Activated CD8-positive, alpha-beta T cell treated with anti-CD3 and anti-CD28 coated beads, Interleukin-2, amount 10 ng/mL, durations not matched to agents 7 days and 5 days (primary cell): ENCODE data around the gene CDH13. TPM values are rescaled to one million over a fixed set of nuclear protein-coding genes. Genes with fewer than 3 reads are reported as not detected.

ENCODE experiments used
- ATAC-seq: fragments of 150-1000 bp; cut with Tn5 transposase; one replicate; pipeline ENCODE4 v1.10.0; 2021; ENCODE audit warnings: moderate library complexity
- CTCF ChIA-PET: fragments of 350-600 bp; sonication (Branson Sonifier 250); formaldehyde crosslinking; loops from one replicate; lab custom pipeline; 2021; ENCODE audit warnings: antibody characterized with exemption; lab: Charles Lee
- POLR2A ChIA-PET: fragments of 350-600 bp; sonication (Branson Sonifier 250); formaldehyde crosslinking; loops from one replicate; lab custom pipeline; 2021; ENCODE audit warnings: antibody characterized with exemption; lab: Charles Lee
- DNase-seq: peaks from one replicate; pipeline ENCODE4 v3.0.0-alpha.2; 2020
- H3K27ac Mint-ChIP-seq: one replicate; pipeline ENCODE4 v1.8.0; 2021; ENCODE audit warnings: mild to moderate bottlenecking, mixed read lengths
- H3K27me3 Mint-ChIP-seq: one replicate; pipeline ENCODE4 v1.8.0; 2021; ENCODE audit warnings: low read depth, mixed read lengths
- H3K36me3 Mint-ChIP-seq: one replicate; pipeline ENCODE4 v1.8.0; 2021; ENCODE audit warnings: low read depth, mixed read lengths
- H3K4me1 Mint-ChIP-seq: one replicate; pipeline ENCODE4 v1.8.0; 2021; ENCODE audit warnings: low read depth, mixed read lengths
- H3K4me3 Mint-ChIP-seq: one replicate; pipeline ENCODE4 v1.8.0; 2021; ENCODE audit warnings: mild to moderate bottlenecking, mixed read lengths
- H3K9me3 Mint-ChIP-seq: one replicate; pipeline ENCODE4 v1.8.0; 2022; ENCODE audit warnings: mixed read lengths; ENCODE audit not compliant: insufficient read depth
- total RNA-seq, 2 experiments: library from RNA; stranded (reverse); gene quantifications; one replicate each; pipeline ENCODE4 v1.2.3, GENCODE V29; 2021

Gene CDH13
- total RNA-seq, 2 experiments from 2014 or later = not detected

DNA sequence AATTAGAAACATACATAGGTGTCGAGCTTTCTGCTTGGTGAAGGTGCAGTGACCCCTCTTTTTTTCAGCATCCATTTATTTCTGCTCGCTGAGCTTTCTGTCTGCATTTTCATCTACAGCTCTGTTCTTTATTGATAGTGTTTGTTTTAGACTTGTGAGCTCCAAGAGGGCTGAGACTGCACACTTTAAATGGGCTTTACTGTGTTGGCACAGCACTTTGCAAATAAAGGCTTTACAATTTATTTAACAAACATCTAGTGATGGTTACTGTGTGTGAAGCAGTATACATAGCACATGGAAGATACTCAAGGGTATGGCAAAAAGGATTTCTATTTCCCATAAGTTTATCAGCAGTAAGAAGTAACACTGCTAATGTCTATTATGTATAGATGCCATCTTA lies 617.3 kb downstream of the CDH13 start:
- Mint-ChIP-seq H3K4me3 (no peak overlapping the region), H3K4me1 (no peaks in the 10 kb centered on the region), H3K9me3 (no peaks in the 10 kb centered on the region), H3K27me3 (no peaks in the 10 kb centered on the region), H3K27ac (no peak overlapping the region), H3K36me3 (no peaks in the 10 kb centered on the region)
- POLR2A ChIA-PET = no interaction called here
- CTCF ChIA-PET = no interaction called here
- DNase-seq (no peak), ATAC-seq (no peak)

DNA sequence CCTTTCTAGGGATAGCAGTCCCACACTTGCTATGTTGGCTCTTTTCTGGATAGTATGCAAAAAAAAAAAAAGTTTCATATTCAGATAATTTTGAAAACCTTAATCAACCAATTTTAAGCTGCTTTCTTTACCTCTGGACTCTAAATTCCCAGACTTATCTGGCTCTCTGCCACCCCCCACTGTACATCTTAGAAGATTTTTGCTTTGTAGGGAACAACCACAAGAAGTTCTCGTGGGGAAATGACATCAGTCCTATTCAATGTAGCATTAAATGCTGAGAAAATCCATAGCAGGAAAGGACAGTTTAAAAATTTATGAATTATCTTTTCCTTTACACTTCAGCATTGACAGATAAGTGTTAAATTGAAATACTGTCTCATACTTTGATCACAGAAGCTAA lies 618.3 kb downstream of the CDH13 start:
- no peaks in the 10 kb centered on the region for H3K36me3 Mint-ChIP-seq
- ATAC-seq (no peak), DNase-seq (no peak)
- H3K27me3 Mint-ChIP-seq = no peaks in the 10 kb centered on the region
- no peaks in the 10 kb centered on the region for H3K9me3 Mint-ChIP-seq
- CTCF ChIA-PET = no interaction called here
- no peak overlapping the region for H3K27ac Mint-ChIP-seq
- POLR2A ChIA-PET = no interaction called here
- no peak overlapping the region for H3K4me3 Mint-ChIP-seq
- no peaks in the 10 kb centered on the region for H3K4me1 Mint-ChIP-seq

DNA sequence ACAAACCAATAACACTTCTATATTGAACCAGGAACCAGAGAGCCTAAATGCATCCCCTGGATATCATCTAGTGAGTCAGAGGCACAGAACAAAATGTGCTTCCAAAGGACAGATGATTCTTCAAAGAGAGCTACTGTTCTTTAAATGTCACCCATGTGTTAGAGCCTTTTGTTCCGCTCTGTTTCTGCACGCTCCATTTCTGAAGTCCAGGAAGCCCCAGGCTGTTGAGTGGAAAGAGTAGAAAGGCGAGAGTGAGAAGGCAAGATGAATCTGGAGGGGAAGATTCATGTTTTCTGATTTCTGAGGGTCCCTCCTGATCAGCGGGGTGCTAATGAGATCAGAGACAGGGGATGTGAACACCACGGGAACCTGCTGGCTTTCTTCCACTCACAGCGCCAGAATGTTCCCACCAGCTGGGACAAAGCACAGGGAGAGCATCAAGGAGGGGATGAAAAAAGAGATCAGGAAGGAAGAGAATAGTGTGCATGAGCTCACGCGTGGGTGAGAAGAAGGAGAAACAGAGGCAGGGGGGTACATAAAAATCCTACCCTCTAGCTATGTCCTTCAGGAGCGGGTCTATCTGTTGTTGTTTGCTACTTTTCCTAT lies 621.1 kb downstream of the CDH13 start:
- ATAC-seq = no peak
- no peaks in the 10 kb centered on the region for H3K9me3 Mint-ChIP-seq
- H3K27me3 Mint-ChIP-seq = no peaks in the 10 kb centered on the region
- H3K4me1 Mint-ChIP-seq = no peaks in the 10 kb centered on the region
- CTCF ChIA-PET = no interaction called here
- DNase-seq = no peak
- H3K27ac Mint-ChIP-seq = no peak overlapping the region
- H3K4me3 Mint-ChIP-seq = no peak overlapping the region
- POLR2A ChIA-PET = no interaction called here
- no peaks in the 10 kb centered on the region for H3K36me3 Mint-ChIP-seq

- no peak for ATAC-seq
- Mint-ChIP-seq H3K36me3 (no peaks in the 10 kb centered on the region), H3K9me3 (no peaks in the 10 kb centered on the region), H3K4me1 (no peaks in the 10 kb centered on the region), H3K27me3 (no peaks in the 10 kb centered on the region), H3K4me3 (no peak overlapping the region), H3K27ac (no peak overlapping the region)
- ChIA-PET POLR2A (no interaction called here), CTCF (no interaction called here)
- DNase-seq = no peak
Measured at GRCh38 chr16:83248735-83249463, 622.1 kb downstream of the CDH13 start.

DNA sequence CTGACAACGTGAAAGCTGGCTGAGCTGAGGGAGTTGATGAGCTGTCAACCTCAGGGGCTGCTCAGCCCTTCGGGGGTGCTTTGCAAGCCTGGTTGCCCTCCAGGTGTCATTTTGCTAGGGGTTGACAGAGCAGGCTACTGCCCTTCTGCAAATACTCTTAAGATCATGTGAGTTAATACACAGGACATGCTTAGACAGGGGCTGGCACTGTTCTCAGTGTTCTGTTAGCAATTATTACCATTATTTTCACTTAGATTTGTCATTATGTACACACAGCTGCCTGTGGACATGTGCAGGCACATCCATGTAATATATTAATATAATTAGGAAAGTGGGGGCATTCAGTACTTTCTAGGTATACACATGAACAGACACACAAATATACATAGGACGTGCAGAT lies 626.8 kb downstream of the CDH13 start:
- Mint-ChIP-seq H3K27ac (no peak overlapping the region), H3K27me3 (no peaks in the 10 kb centered on the region), H3K4me3 (no peak overlapping the region), H3K4me1 (no peaks in the 10 kb centered on the region), H3K36me3 (no peaks in the 10 kb centered on the region), H3K9me3 (no peaks in the 10 kb centered on the region)
- DNase-seq = no peak
- POLR2A ChIA-PET = no interaction called here
- ATAC-seq = no peak
- CTCF ChIA-PET = no interaction called here

DNA sequence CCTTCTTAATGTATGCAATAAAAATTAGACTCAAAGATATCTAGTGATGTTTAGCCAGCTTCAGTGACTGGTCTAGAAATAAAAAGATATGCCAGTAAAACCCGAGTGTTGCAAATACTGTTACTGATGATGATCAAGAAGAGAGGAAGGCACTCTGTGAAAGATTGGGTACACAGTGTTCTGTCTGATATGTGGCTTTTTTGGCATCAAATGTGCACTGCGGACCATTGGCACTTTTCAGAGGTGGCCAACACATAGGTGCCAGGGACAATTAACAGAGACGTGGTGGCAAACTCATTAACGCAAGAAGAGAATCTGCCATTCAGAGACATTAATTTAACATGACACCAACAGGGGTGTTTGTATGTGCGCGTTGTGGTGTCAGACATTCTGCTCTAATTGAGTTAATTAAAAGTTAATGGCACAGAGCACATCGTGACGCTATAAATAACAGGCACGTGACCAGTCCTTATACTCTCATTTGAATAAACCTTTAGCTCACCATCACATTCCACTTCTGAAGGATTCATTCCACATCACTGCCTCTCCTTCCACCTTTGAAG lies 631.7 kb downstream of the CDH13 start:
- Mint-ChIP-seq H3K4me1 (no peaks in the 10 kb centered on the region), H3K4me3 (no peak overlapping the region), H3K27me3 (no peaks in the 10 kb centered on the region), H3K9me3 (no peaks in the 10 kb centered on the region), H3K36me3 (no peaks in the 10 kb centered on the region), H3K27ac (no peak overlapping the region)
- ATAC-seq = no peak
- DNase-seq = no peak
- CTCF ChIA-PET = no interaction called here
- POLR2A ChIA-PET = no interaction called here

- no peak overlapping the region for H3K4me3 Mint-ChIP-seq
- no peak for DNase-seq
- no peaks in the 10 kb centered on the region for H3K4me1 Mint-ChIP-seq
- ATAC-seq = no peak
- no peaks in the 10 kb centered on the region for H3K27me3 Mint-ChIP-seq
- no peaks in the 10 kb centered on the region for H3K9me3 Mint-ChIP-seq
- H3K36me3 Mint-ChIP-seq = no peaks in the 10 kb centered on the region
- H3K27ac Mint-ChIP-seq = no peak overlapping the region
- CTCF ChIA-PET = no interaction called here
- POLR2A ChIA-PET = no interaction called here
Measured at GRCh38 chr16:83266848-83267553, 640.2 kb downstream of the CDH13 start.

DNA sequence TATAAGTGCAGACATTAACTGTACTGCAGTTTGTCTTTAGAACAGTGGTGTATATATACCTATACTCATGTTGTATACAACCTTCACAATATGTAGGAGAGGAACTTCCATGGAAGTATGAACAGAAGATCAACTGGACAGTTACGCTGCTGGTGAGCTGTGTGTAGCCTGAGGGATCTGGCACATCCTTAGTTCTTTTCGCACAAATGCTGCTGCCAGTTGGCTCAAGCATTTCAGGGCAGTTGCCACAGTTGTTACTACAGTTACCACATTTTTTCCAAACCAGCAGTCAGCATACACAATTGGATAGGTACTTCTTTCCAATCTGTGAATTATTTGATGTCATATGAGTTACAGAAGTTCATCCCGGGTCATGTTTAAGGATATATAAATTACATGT lies 641.4 kb downstream of the CDH13 start:
- no peaks in the 10 kb centered on the region for H3K4me1 Mint-ChIP-seq
- CTCF ChIA-PET = no interaction called here
- no peak overlapping the region for H3K27ac Mint-ChIP-seq
- DNase-seq (no peak), ATAC-seq (no peak)
- H3K9me3 Mint-ChIP-seq = no peaks in the 10 kb centered on the region
- no peaks in the 10 kb centered on the region for H3K27me3 Mint-ChIP-seq
- POLR2A ChIA-PET = no interaction called here
- no peaks in the 10 kb centered on the region for H3K36me3 Mint-ChIP-seq
- H3K4me3 Mint-ChIP-seq = no peak overlapping the region

GRCh38 chr16:83269048-83269447 lies 642.3 kb downstream of the CDH13 start:
- Mint-ChIP-seq H3K4me1 (no peaks in the 10 kb centered on the region), H3K9me3 (no peaks in the 10 kb centered on the region), H3K4me3 (no peak overlapping the region), H3K27me3 (no peaks in the 10 kb centered on the region), H3K27ac (no peak overlapping the region), H3K36me3 (no peaks in the 10 kb centered on the region)
- POLR2A ChIA-PET = no interaction called here
- CTCF ChIA-PET = no interaction called here
- no peak for DNase-seq
- no peak for ATAC-seq

GRCh38 chr16:83269541-83269940 lies 642.8 kb downstream of the CDH13 start:
- no peak for ATAC-seq
- H3K36me3 Mint-ChIP-seq = no peaks in the 10 kb centered on the region
- ChIA-PET CTCF (no interaction called here), POLR2A (no interaction called here)
- no peaks in the 10 kb centered on the region for H3K9me3 Mint-ChIP-seq
- H3K27ac Mint-ChIP-seq = no peak overlapping the region
- no peaks in the 10 kb centered on the region for H3K4me1 Mint-ChIP-seq
- no peak for DNase-seq
- H3K4me3 Mint-ChIP-seq = no peak overlapping the region
- H3K27me3 Mint-ChIP-seq = no peaks in the 10 kb centered on the region

DNA sequence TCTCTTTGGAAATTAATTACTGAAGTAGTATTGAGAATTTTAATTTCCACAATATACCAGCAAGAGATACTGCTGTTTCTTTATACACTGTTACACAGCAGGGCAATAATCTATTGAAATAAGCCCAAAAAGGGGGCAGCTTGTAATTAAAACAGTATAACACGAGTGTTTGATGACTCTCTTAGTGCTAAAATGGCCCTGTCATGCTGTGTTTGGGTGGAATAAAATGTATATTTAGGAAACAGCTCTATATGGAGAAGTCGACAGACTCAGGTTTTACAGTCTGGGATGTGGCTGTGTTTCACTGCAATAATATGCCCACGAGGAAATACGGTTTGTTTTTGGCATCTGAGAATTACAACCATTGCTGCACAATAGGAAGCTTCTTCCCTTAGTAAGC lies 643.3 kb downstream of the CDH13 start:
- no peak for DNase-seq
- ChIA-PET POLR2A (no interaction called here), CTCF (no interaction called here)
- Mint-ChIP-seq H3K36me3 (no peaks in the 10 kb centered on the region), H3K27me3 (no peaks in the 10 kb centered on the region), H3K4me3 (no peak overlapping the region), H3K27ac (no peak overlapping the region), H3K9me3 (no peaks in the 10 kb centered on the region), H3K4me1 (no peaks in the 10 kb centered on the region)
- ATAC-seq = no peak

DNA sequence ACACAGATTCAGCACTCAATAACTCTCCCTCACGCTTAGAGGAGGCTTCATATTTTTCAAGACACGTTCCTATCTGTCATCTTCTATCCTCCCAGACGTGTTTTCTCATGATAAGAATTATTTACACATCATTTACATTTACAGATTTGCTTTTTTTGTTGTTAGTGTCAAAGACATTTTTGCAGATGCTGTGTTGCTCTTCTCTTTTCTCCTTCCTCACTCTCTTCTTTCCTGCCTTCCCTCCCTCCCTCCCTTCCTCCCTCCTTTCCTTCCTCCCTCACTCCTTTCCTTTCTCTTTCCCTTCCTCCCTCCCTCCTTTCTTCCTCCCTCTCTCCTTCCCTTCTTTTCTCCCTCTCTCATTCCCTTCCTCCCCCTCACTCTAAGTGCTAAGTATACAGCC lies 643.9 kb downstream of the CDH13 start:
- DNase-seq (no peak), ATAC-seq (no peak)
- Mint-ChIP-seq H3K36me3 (no peaks in the 10 kb centered on the region), H3K9me3 (no peaks in the 10 kb centered on the region), H3K27ac (no peak overlapping the region), H3K27me3 (no peaks in the 10 kb centered on the region), H3K4me1 (no peaks in the 10 kb centered on the region), H3K4me3 (no peak overlapping the region)
- ChIA-PET POLR2A (no interaction called here), CTCF (no interaction called here)
